NCI-H2029 treated with DMSO at 0.1 percent for 48 hours (cell line): ENCODE results near the gene AK3.
"Not testable (repeated sequence)": the region's sequence is repeated elsewhere in the genome, so short reads cannot be mapped to it uniquely, and the experiment has no call there.

Experiments
- DNase-seq: peaks from one replicate; lab custom pipeline; 2025; lab: John Stamatoyannopoulos, UW

Gene AK3

DNA sequence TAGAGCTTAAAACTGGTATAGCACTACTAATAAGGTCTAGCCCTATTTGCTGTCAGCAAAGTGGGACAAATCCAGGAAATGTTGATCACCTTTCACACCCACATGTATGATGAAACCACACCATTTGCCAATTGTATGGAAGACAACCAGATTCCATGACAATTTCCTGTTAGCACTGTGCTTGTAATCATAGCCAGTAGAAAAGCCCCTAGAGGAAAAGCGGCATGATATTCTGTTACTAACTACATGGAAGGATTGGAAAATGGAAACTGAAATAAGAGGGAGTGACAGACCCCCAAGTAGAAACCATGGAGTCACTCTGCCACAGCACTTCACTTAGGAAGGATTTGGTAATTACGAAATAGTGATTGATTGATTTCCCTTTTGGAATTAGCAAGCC, 75.6 kb downstream of the AK3 start:
- peak; percentile 28 for DNase-seq

- no peak for DNase-seq
Measured at GRCh38 chr9:4663956-4664355, 77.0 kb downstream of the AK3 start.

GRCh38 chr9:4662989-4663792, 77.8 kb downstream of the AK3 start:
- no peak for DNase-seq

GRCh38 chr9:4662108-4662988, 78.7 kb downstream of the AK3 start, which contains the start of gene PLPP6:
PLPP6 (plus strand) TSS chr9:4662294; CDS start chr9:4662376, 82 bp downstream.
- peak; percentile 49 for DNase-seq

GRCh38 chr9:4661611-4662010, 79.4 kb downstream of the AK3 start:
- DNase-seq: no peak

DNA sequence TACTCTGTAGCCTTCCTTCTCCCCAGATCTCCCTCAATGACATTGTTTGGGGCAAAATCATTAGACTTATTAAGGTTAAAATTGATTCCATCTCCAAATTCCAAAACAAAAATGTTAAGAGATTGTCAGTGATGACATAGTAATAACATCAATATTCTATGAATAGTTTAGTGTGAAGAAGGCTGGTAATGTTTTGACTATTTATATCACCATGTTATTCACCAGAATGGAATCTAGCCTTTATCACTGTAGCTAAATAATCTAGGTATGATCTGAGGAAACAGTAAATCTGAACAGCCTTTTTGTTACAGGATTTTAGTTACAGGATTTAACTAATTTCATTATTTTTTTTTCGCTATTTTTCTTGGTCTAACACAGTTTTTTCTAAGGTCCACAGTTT, 79.8 kb downstream of the AK3 start:
- no peak for DNase-seq

DNA sequence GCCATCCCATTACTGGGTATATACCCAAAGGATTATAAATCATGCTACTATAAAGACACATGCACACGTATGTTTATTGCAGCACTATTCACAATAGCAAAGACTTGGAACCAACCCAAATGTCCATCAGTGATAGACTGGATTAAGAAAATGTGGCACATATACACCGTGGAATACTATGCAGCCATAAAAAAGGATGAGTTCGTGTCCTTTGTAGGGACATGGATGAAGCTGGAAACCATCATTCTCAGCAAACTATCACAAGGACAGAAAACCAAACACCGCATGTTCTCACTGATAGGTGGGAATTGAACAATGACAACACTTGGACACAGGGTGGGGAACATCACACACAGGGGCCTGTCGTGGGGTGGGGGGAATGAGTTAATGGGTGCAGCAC, 80.3 kb downstream of the AK3 start:
- not testable (repeated sequence) for DNase-seq
